ENCODE data around the gene NEDD4.

- TF ChIP-seq POLR2A (IDR thresholded peaks at IDR 0.05; ENCODE audit: low read depth, low read length): no peak
- TF ChIP-seq POLR2AphosphoS5 (IDR thresholded peaks at IDR 0.05; ENCODE audit: low read depth, low read length): no peak
- TF ChIP-seq TAF1 (IDR thresholded peaks at IDR 0.05; ENCODE audit: borderline replicate concordance, low read depth, low read length): no peak
These were observed 173.9 kb downstream of the NEDD4 start for GRCh38 chr15:55819397-55820034.
